Glutamatergic neuron (in vitro differentiated cells): ENCODE results near the gene FAM234A. TPM values are rescaled to one million over a fixed set of nuclear protein-coding genes. Genes with fewer than 3 reads are reported as not detected.

Source experiments
- DNase-seq: peaks from one replicate; pipeline ENCODE4 v3.0.0; 2022
- H3K27ac Mint-ChIP-seq: one replicate; pipeline ENCODE4 v1.8.0; 2020; ENCODE audit warnings: mild to moderate bottlenecking, mixed read lengths, inconsistent platforms; ENCODE audit not compliant: unreplicated experiment
- H3K27me3 Mint-ChIP-seq: one replicate; pipeline ENCODE4 v1.8.0; 2020; ENCODE audit warnings: mild to moderate bottlenecking, moderate library complexity, mixed read lengths, inconsistent platforms; ENCODE audit not compliant: unreplicated experiment
- H3K36me3 Mint-ChIP-seq: one replicate; pipeline ENCODE4 v1.8.0; 2020; ENCODE audit warnings: mild to moderate bottlenecking, mixed read lengths, inconsistent platforms; ENCODE audit not compliant: unreplicated experiment
- H3K4me1 Mint-ChIP-seq: one replicate; pipeline ENCODE4 v1.8.0; 2020; ENCODE audit warnings: mild to moderate bottlenecking, low read depth, mixed read lengths, inconsistent platforms; ENCODE audit not compliant: unreplicated experiment
- H3K4me3 Mint-ChIP-seq: one replicate; pipeline ENCODE4 v1.8.0; 2020; ENCODE audit warnings: mild to moderate bottlenecking, mixed read lengths, inconsistent platforms; ENCODE audit not compliant: unreplicated experiment
- H3K9me3 Mint-ChIP-seq: one replicate; pipeline ENCODE4 v1.8.0; 2020; ENCODE audit warnings: mild to moderate bottlenecking, moderate library complexity, mixed read lengths, inconsistent platforms; ENCODE audit not compliant: unreplicated experiment
- total RNA-seq: library from RNA; stranded (reverse); fragmentation: NEBNext Ultra II Directional; extraction: Animal tissue kit (Norgen Biotek cat#: 25700); gene quantifications from one replicate; pipeline ENCODE4 v1.2.1, GENCODE V29; 2021; ENCODE audit not compliant: unreplicated experiment
- TF ChIP-seq, protein P1 (sequence below): fragments of 200-600 bp; sonication (generic); IDR thresholded peaks from one replicate; pipeline ENCODE4 v1.5.0; 2021; ENCODE audit not compliant: partially characterized antibody, unreplicated experiment

The FAM234A gene
- total RNA-seq, 1 donor from 2014 or later, result 82.7 TPM

DNA sequence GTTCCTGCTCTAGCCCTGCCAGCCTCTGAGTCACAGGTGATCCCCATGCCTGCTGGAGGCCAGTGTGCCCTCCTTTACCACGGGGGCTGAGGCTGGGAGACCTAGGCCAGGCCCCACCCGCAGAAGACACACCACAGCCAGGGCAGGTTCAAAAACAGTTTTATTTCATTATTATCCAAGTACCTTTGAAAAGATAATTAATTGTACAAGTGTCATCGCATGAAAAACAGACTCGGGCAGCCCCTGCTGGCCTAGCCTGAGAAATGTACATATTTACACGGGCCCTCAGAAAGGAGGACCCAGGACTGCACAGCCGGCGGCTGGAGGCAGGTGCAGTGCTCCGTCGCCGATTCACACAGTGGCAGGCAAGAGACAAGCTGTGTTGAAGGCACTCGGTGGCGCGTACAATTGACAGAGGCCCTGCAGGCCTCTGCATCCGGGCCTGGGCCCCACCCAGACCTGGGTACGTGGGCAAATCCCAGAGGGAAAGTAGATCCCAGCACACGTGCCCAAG is 52.7 kb downstream of the FAM234A start:
- Mint-ChIP-seq H3K4me1 (no peaks in the 10 kb centered on the region), H3K36me3 (no peaks in the 10 kb centered on the region), H3K27ac (no peak overlapping the region), H3K4me3 (no peak overlapping the region), H3K27me3 (peaks cover 8% of the 10 kb centered on the region), H3K9me3 (peaks cover 1% of the 10 kb centered on the region)
- DNase-seq, result no peak
- TF ChIP-seq, protein P1, sequence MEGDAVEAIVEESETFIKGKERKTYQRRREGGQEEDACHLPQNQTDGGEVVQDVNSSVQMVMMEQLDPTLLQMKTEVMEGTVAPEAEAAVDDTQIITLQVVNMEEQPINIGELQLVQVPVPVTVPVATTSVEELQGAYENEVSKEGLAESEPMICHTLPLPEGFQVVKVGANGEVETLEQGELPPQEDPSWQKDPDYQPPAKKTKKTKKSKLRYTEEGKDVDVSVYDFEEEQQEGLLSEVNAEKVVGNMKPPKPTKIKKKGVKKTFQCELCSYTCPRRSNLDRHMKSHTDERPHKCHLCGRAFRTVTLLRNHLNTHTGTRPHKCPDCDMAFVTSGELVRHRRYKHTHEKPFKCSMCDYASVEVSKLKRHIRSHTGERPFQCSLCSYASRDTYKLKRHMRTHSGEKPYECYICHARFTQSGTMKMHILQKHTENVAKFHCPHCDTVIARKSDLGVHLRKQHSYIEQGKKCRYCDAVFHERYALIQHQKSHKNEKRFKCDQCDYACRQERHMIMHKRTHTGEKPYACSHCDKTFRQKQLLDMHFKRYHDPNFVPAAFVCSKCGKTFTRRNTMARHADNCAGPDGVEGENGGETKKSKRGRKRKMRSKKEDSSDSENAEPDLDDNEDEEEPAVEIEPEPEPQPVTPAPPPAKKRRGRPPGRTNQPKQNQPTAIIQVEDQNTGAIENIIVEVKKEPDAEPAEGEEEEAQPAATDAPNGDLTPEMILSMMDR, result no peak

DNA sequence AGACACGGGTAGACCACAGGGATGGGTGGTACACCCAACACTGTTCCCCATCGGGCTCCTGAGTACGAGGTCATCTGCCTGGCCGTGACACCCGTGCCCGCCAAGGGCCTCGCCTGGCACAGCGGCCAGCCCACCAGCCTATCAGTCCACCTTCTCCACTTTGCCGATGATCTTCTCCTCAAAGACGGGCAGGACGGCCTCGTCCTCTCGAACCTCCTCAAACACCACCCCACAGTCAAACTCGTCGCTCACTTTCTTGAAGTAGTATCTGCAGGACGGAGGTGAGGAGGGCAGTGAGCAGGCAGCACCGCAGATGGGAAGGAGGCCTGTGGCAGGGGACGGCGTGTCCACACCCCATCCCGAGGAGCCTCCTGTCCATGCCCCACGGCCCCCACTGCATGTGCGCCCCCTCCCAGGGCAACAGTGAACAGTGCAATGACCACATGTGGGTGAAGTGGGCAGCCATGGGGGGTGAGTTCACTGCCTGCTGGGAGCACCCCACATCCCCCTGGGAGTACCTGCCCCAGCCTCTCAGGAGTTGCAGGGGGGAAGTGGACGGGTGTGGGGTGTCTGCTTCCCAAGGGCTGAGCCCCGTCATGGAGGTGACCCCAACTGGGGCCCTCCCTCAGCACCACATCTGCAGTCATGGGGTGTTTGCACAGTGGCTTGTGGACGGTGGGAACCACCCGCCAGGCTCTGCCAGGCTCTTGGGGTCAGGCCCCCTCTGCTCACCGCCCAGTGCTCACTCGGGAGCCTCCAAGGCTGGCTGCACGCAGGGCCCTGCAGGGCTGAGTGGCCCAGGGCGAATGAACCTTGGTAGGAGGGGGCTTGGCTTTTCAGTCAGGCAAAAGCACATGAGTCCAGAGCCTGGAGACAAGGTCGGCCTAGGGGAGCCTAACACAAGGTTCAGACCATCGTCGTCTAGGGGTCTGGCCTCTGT is 53.6 kb downstream of the FAM234A start:
- H3K36me3 Mint-ChIP-seq, result no peaks in the 10 kb centered on the region
- DNase-seq, result no peak
- H3K4me3 Mint-ChIP-seq, result no peak overlapping the region
- H3K9me3 Mint-ChIP-seq, result peaks cover 1% of the 10 kb centered on the region
- peaks cover 8% of the 10 kb centered on the region for H3K27me3 Mint-ChIP-seq
- H3K27ac Mint-ChIP-seq, result no peak overlapping the region
- TF ChIP-seq, protein P1, result no peak
- H3K4me1 Mint-ChIP-seq, result no peaks in the 10 kb centered on the region

DNA sequence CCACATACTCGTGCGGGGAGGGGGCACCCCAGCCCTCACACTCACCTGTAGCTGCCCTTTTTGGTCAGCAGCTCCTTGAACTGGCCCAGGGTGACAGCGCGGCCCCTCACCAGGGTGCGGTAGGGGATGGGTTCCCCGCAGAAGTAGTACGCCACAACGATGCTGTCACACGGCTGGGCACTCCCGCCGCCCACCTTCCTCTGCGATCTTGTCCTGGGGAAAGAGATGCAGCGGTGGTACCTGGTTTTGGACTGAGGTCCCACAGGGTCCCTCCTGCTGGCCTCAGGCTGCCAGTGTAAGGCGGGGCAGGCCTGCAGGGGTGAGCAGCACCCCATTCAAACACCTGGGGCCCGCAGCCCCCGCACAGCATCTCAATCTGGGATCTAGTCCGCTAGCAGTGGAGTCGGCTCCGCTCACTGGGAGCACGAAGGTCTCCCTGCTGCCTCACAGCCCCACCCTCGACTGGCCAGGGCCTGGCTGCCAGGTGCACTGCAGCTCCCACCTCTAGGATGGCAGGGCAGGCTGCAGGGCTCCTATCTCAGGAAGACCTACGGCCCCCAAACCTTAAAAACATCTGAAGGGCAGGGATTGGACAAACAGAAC is 54.9 kb downstream of the FAM234A start:
- H3K4me1 Mint-ChIP-seq, result no peaks in the 10 kb centered on the region
- H3K27me3 Mint-ChIP-seq, result peaks cover 6% of the 10 kb centered on the region
- no peak overlapping the region for H3K4me3 Mint-ChIP-seq
- DNase-seq, result no peak
- H3K36me3 Mint-ChIP-seq, result no peaks in the 10 kb centered on the region
- TF ChIP-seq, protein P1, result no peak
- H3K27ac Mint-ChIP-seq, result no peak overlapping the region
- peaks cover 3% of the 10 kb centered on the region for H3K9me3 Mint-ChIP-seq

DNA sequence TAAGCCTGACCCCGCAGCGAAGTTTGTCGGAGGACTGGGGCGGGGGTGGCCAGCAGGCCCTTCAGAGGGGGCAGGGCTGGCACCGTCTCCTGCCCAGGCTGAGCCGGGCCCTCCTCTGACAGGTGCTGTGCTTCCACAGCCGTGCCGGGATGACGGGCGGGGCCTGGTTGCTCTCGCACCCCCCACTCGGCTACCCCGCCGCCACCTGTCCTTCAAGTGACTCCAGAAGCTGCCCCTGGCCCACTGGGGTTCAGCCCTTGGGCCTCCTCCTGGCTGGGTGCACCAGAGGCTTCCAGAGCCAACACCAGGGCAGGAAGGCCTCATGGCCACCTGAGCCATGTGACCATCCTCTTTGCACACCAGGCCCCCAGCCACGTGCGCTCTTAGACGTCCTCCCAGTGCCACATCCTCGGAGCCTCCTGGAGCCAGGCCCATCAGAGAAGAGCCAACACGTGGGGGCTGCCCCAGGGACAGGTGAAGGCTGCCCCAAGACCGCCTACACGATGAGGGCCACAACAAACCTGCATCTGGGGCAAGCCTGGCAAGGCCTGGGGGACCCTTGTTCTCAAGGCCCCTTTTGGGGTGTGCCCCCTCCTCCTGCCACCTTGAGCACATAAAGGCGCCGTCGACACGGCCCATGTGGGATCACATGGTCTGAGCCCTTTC is 55.5 kb downstream of the FAM234A start:
- Mint-ChIP-seq H3K27me3 (peaks cover 6% of the 10 kb centered on the region), H3K36me3 (no peaks in the 10 kb centered on the region), H3K4me3 (no peak overlapping the region), H3K27ac (no peak overlapping the region), H3K4me1 (no peaks in the 10 kb centered on the region), H3K9me3 (peaks cover 3% of the 10 kb centered on the region)
- TF ChIP-seq, protein P1, result no peak
- no peak for DNase-seq
